A673 (cell line): ENCODE results near the gene PLEKHB1. TPM values are rescaled to one million over a fixed set of nuclear protein-coding genes. Genes with fewer than 3 reads are reported as not detected.

Source experiments
- BruUV-seq: library from RNA; stranded (reverse); fragments of 400-500 nt; replicated peaks from 2 replicates; lab custom pipeline; 2021; lab: Mats Ljungman, UMichigan
- CTCF ChIA-PET: fragments of 300-600 bp; sonication (Branson Sonifier 250); formaldehyde crosslinking; loops from one replicate; lab custom pipeline; 2022; ENCODE audit warnings: antibody characterized with exemption; lab: Charles Lee
- POLR2A ChIA-PET: fragments of 300-600 bp; sonication (Branson Sonifier 250); formaldehyde crosslinking; loops from one replicate; lab custom pipeline; 2022; ENCODE audit warnings: antibody characterized with exemption; ENCODE audit not compliant: low non-redundant PET; lab: Charles Lee
- DNase-seq: peaks from one replicate; pipeline ENCODE4 v3.0.0-alpha.2; 2015; ENCODE audit warnings: low spot score
- H3K27ac ChIP-seq: fragments of 200-600 bp; sonication (generic); 2 replicates; pipeline ENCODE4 v1.5.1; 2016; ENCODE audit warnings: mixed run types, low read depth, mild to moderate bottlenecking, mixed read lengths, antibody characterized with exemption, low read length; ENCODE audit not compliant: poor library complexity, severe bottlenecking
- H3K27me3 ChIP-seq: fragments of 200-600 bp; sonication (generic); replicated peaks from 2 replicates; pipeline ENCODE4 v1.6.1; 2017; ENCODE audit warnings: mixed run types, low read depth, mild to moderate bottlenecking, mixed read lengths, antibody characterized with exemption, low read length; ENCODE audit not compliant: insufficient read depth, poor library complexity
- H3K36me3 ChIP-seq: fragments of 200-600 bp; sonication (generic); 2 replicates; pipeline ENCODE4 v1.6.1; 2016; ENCODE audit warnings: mixed run types, mild to moderate bottlenecking, mixed read lengths, antibody characterized with exemption, low read length; ENCODE audit not compliant: insufficient read depth, poor library complexity, severe bottlenecking
- H3K4me1 ChIP-seq: fragments of 200-600 bp; sonication (generic); 2 replicates; pipeline ENCODE4 v1.6.1; 2017; ENCODE audit warnings: mixed run types, mild to moderate bottlenecking, mixed read lengths, antibody characterized with exemption, low read length; ENCODE audit not compliant: insufficient read depth, poor library complexity, severe bottlenecking
- H3K4me3 ChIP-seq: fragments of 200-600 bp; sonication (generic); 2 replicates; pipeline ENCODE4 v1.5.1; 2016; ENCODE audit warnings: low read depth, mixed run types, mild to moderate bottlenecking, mixed read lengths, low read length; ENCODE audit not compliant: poor library complexity, severe bottlenecking
- H3K9me3 ChIP-seq: fragments of 200-600 bp; sonication (generic); 2 replicates; pipeline ENCODE4 v1.6.1; 2016; ENCODE audit warnings: mixed run types, low read depth, mild to moderate bottlenecking, mixed read lengths, antibody characterized with exemption, low read length; ENCODE audit not compliant: poor library complexity, severe bottlenecking
- CTCF ChIP-seq: fragments of 300-800, 200-600 bp; sonication (generic); conservative IDR thresholded peaks from 2 replicates; pipeline ENCODE4 v1.5.1; 2017; ENCODE audit warnings: low read depth, mild to moderate bottlenecking, antibody characterized with exemption, low read length, moderate library complexity, mixed read lengths
- EZH2 ChIP-seq: fragments of 200-600 bp; sonication (generic); IDR thresholded peaks from 2 replicates; pipeline ENCODE4 v1.6.1; 2017; ENCODE audit warnings: borderline replicate concordance, low read depth, mild to moderate bottlenecking, mixed read lengths, antibody characterized with exemption, low read length; ENCODE audit not compliant: poor library complexity, severe bottlenecking
- intact Hi-C: fragments of 100-400 bp; cut with micrococcal nuclease; formaldehyde crosslinking; loops from one replicate; pipeline ENCODE4 v1.10.0; 2022; ENCODE audit not compliant: unreplicated experiment
- total RNA-seq: library from RNA; stranded (reverse); gene quantifications from 2 replicates; pipeline ENCODE4 v1.2.3, GENCODE V29; 2021

PLEKHB1 gene
- total RNA-seq, 1 experiment from 2014 or later = not detected

- Histone ChIP-seq H3K27me3 (no peaks in the 10 kb centered on the region), H3K4me3 (no peak overlapping the region), H3K36me3 (no peaks in the 10 kb centered on the region), H3K4me1 (no peaks in the 10 kb centered on the region), H3K27ac (no peak overlapping the region), H3K9me3 (no peaks in the 10 kb centered on the region)
- TF ChIP-seq CTCF = no peak
- no peak for TF ChIP-seq EZH2
- no TSS peak for BruUV-seq
- POLR2A ChIA-PET = no interaction called here
- intact Hi-C loops = no loop called here
- CTCF ChIA-PET = no interaction called here
- no peak for DNase-seq
These were observed 2.8 kb downstream of the PLEKHB1 start for GRCh38 chr11:73649206-73649605.

- Histone ChIP-seq H3K27me3 (no peaks in the 10 kb centered on the region), H3K27ac (no peak overlapping the region), H3K9me3 (no peaks in the 10 kb centered on the region), H3K4me1 (no peaks in the 10 kb centered on the region), H3K36me3 (no peaks in the 10 kb centered on the region), H3K4me3 (no peak overlapping the region)
- DNase-seq = no peak
- intact Hi-C loops = no loop called here
- BruUV-seq = no TSS peak
- CTCF ChIA-PET = no interaction called here
- POLR2A ChIA-PET = no interaction called here
- TF ChIP-seq CTCF (no peak), EZH2 (no peak)
These were observed 4.0 kb downstream of the PLEKHB1 start for GRCh38 chr11:73650400-73650799.

- Histone ChIP-seq H3K4me3 (no peak overlapping the region), H3K36me3 (no peaks in the 10 kb centered on the region), H3K27me3 (no peaks in the 10 kb centered on the region), H3K4me1 (no peaks in the 10 kb centered on the region), H3K9me3 (no peaks in the 10 kb centered on the region), H3K27ac (no peak overlapping the region)
- ChIA-PET CTCF (no interaction called here), POLR2A (no interaction called here)
- TF ChIP-seq CTCF (no peak), EZH2 (no peak)
- intact Hi-C loops = no loop called here
- DNase-seq = no peak
- no TSS peak for BruUV-seq
These were observed 4.9 kb downstream of the PLEKHB1 start for GRCh38 chr11:73651252-73651651.
